GM23338 (cell line): Measurements from ENCODE around the gene ARFIP1. TPM values are rescaled to one million over a fixed set of nuclear protein-coding genes. Genes with fewer than 3 reads are reported as not detected.

Experiments used
- ATAC-seq: fragments of 200-7000 bp; cut with Tn5 transposase; 3 replicates; pipeline ENCODE4 v1.9.1; 2020
- DNase-seq: peaks from one replicate; pipeline ENCODE4 v3.0.0-alpha.2; 2015; ENCODE audit warnings: low spot score
- H2AFZ ChIP-seq: fragments of 200-600 bp; sonication (generic); 2 replicates; pipeline ENCODE4 v1.8.0; 2016; ENCODE audit warnings: antibody characterized with exemption, mild to moderate bottlenecking, moderate library complexity
- H3F3A ChIP-seq: fragments of 200-600 bp; sonication (generic); replicated peaks from 2 replicates; pipeline ENCODE4 v1.8.0; 2017; ENCODE audit warnings: antibody characterized with exemption, mixed run types, low read depth
- H3K27ac ChIP-seq: fragments of 200-600 bp; sonication (generic); 2 replicates; pipeline ENCODE4 v1.6.1; 2016; ENCODE audit warnings: low read depth
- H3K27me3 ChIP-seq: fragments of 200-600 bp; sonication (generic); 2 replicates; pipeline ENCODE4 v1.8.0; 2016; ENCODE audit warnings: mild to moderate bottlenecking, mixed run types, moderate library complexity; ENCODE audit not compliant: insufficient read depth
- H3K36me3 ChIP-seq: fragments of 200-600 bp; sonication (generic); 2 replicates; pipeline ENCODE4 v1.8.0; 2016; ENCODE audit warnings: mild to moderate bottlenecking; ENCODE audit not compliant: insufficient read depth
- H3K4me1 ChIP-seq: fragments of 200-600 bp; sonication (generic); 2 replicates; pipeline ENCODE4 v1.8.0; 2016; ENCODE audit warnings: mild to moderate bottlenecking, moderate library complexity; ENCODE audit not compliant: insufficient read depth
- H3K4me2 ChIP-seq: fragments of 200-600 bp; sonication (generic); 2 replicates; pipeline ENCODE4 v1.7.1; 2017; ENCODE audit warnings: mixed run types
- H3K4me3 ChIP-seq: fragments of 200-600 bp; sonication (generic); 2 replicates; pipeline ENCODE4 v1.6.1; 2016; ENCODE audit warnings: mixed run types
- H3K79me2 ChIP-seq: fragments of 200-600 bp; sonication (generic); replicated peaks from 2 replicates; pipeline ENCODE4 v1.8.0; 2017; ENCODE audit warnings: mild to moderate bottlenecking; ENCODE audit not compliant: insufficient read depth
- H3K9me2 ChIP-seq: fragments of 200-600 bp; sonication (generic); 2 replicates; pipeline ENCODE4 v1.8.0; 2017; ENCODE audit not compliant: insufficient read depth
- H4K20me1 ChIP-seq: fragments of 200-600 bp; sonication (generic); replicated peaks from 2 replicates; pipeline ENCODE4 v1.8.0; 2017; ENCODE audit warnings: mild to moderate bottlenecking; ENCODE audit not compliant: insufficient read depth
- H3K27ac Mint-ChIP-seq: 2 replicates; pipeline ENCODE4 v1.8.0; 2020; ENCODE audit warnings: inconsistent platforms, mild to moderate bottlenecking, moderate library complexity, mixed read lengths
- H3K27me3 Mint-ChIP-seq: 3 replicates; pipeline ENCODE4 v1.8.0; 2022; ENCODE audit warnings: low read depth, mild to moderate bottlenecking, moderate library complexity, mixed read lengths, inconsistent platforms; ENCODE audit not compliant: insufficient read depth, poor library complexity
- H3K36me3 Mint-ChIP-seq: 3 replicates; pipeline ENCODE4 v1.8.0; 2021; ENCODE audit warnings: low read depth, mild to moderate bottlenecking, inconsistent platforms, moderate library complexity, mixed read lengths
- H3K4me1 Mint-ChIP-seq: 3 replicates; pipeline ENCODE4 v1.8.0; 2020; ENCODE audit warnings: mild to moderate bottlenecking, inconsistent platforms, mixed read lengths
- H3K4me3 Mint-ChIP-seq: 3 replicates; pipeline ENCODE4 v1.8.0; 2021; ENCODE audit warnings: moderate library complexity, mild to moderate bottlenecking, inconsistent platforms, mixed read lengths
- H3K9me3 Mint-ChIP-seq: 3 replicates; pipeline ENCODE4 v1.8.0; 2020; ENCODE audit warnings: moderate library complexity, mild to moderate bottlenecking, inconsistent platforms, mixed read lengths
- CREB1 ChIP-seq: fragments of 250-450 bp; sonication (Bioruptor Pico); IDR thresholded peaks from 2 replicates; pipeline ENCODE4 v1.5.0; 2020; ENCODE audit warnings: low read depth, mild to moderate bottlenecking, moderate library complexity
- EZH2 ChIP-seq: fragments of 200-600 bp; sonication (generic); IDR thresholded peaks from one replicate; pipeline ENCODE4 v1.8.0; 2017; ENCODE audit warnings: antibody characterized with exemption, mild to moderate bottlenecking, low read depth; ENCODE audit not compliant: unreplicated experiment
- NANOG ChIP-seq: IDR thresholded peaks from 2 replicates; pipeline ENCODE4 v1.6.1; 2016; ENCODE audit warnings: antibody characterized with exemption, borderline replicate concordance
- ZNF331 ChIP-seq: fragments of 250-450 bp; sonication (Bioruptor Pico); IDR thresholded peaks from 2 replicates; pipeline ENCODE4 v1.5.0; 2020; ENCODE audit warnings: low read depth, mild to moderate bottlenecking, moderate library complexity
- polyA plus RNA-seq: library from polyadenylated mRNA; unstranded; fragments of >200 nt; fragmentation: Nextera tagmentation; extraction: Ambion mirVana; gene quantifications from 2 replicates; pipeline ENCODE4 v1.2.1, GENCODE V29; 2016
- total RNA-seq: library from RNA; depleted of rRNA; stranded (reverse); fragments of >200 nt; shearing (Covaris generic); gene quantifications from 2 replicates; pipeline ENCODE4 v1.2.3, GENCODE V29; 2014
- TF ChIP-seq, protein P1 (sequence below), 2 experiments: fragments of 200-600 bp in 1 of 2; sonication (generic) in 1 of 2; conservative IDR thresholded peaks; 2 replicates each; pipeline versions ENCODE4 v1.5.1 to v1.6.1; 2016 to 2017; ENCODE audit warnings: antibody characterized with exemption in 2 of 2, low read depth in 2 of 2, mild to moderate bottlenecking in 2 of 2, moderate library complexity in 1 of 2
- TF ChIP-seq, protein P2 (sequence below): IDR thresholded peaks from one replicate; pipeline ENCODE4 v1.6.1; 2018; ENCODE audit warnings: antibody characterized with exemption; ENCODE audit not compliant: unreplicated experiment
- TF ChIP-seq, protein P3 (sequence below): IDR thresholded peaks from 2 replicates; pipeline ENCODE4 v1.6.1; 2016; ENCODE audit warnings: antibody characterized with exemption

ARFIP1 gene
- total and polyA plus RNA-seq, 2 experiments from 2014 or later = 46.0 to 49.6 TPM

DNA sequence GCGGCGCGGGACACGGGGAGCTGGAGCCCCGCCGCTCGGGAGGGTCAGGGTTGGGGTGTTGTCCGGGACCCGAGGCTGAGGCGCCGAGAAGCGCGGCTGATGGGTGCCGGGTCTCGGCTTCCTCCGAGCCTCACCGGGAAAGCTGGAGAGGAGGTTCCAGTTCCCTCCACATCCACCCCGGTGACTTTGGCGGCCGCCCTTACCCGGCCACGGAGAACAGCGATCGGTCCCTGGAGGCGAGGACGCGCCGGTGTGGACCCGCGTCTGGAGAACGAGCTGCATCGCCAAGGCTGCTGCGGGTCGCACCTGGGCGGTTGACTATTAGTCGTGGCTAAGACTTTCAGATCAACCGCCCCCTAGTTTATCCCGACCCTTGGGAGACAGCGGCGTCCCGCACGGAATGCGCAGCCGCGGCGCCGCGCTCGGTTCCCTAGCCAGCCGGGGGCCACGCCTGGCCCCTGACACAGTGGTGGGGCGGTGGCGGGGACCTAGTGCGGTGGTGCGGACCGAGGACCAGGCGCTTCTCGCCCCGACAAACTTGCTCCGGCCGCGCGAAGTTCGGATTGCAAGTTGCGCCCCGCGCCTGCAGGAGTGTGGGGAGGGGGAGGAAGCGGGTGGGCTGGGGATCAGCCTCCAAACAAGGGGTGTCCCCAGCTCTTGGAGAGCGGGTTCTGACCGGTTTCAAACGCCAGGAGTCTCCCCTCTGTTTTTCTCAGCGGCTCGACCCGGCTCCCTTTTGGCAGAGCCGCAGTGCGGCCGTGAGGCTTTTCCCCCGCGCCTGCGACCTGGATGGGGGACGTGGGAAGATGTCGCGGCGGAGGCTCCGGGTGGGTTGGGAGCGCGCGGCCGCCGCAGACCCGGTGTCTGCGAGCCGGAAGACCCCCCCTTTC, 156.9 kb downstream of the ARFIP1 start:
- H3K4me2 ChIP-seq = peak overlapping the region; percentile 83
- ATAC-seq (peak; percentile 31), DNase-seq (peak; percentile 91)
- Mint-ChIP-seq H3K36me3 (peaks cover 11% of the 10 kb centered on the region; the same call in 1 of the 3 replicates), H3K4me3 (peak overlapping the region; percentile 93), H3K4me1 (peaks cover 42% of the 10 kb centered on the region), H3K27me3 (peaks cover 31% of the 10 kb centered on the region), H3K9me3 (no peaks in the 10 kb centered on the region), H3K27ac (no peak overlapping the region)
- TF ChIP-seq, protein P1, sequence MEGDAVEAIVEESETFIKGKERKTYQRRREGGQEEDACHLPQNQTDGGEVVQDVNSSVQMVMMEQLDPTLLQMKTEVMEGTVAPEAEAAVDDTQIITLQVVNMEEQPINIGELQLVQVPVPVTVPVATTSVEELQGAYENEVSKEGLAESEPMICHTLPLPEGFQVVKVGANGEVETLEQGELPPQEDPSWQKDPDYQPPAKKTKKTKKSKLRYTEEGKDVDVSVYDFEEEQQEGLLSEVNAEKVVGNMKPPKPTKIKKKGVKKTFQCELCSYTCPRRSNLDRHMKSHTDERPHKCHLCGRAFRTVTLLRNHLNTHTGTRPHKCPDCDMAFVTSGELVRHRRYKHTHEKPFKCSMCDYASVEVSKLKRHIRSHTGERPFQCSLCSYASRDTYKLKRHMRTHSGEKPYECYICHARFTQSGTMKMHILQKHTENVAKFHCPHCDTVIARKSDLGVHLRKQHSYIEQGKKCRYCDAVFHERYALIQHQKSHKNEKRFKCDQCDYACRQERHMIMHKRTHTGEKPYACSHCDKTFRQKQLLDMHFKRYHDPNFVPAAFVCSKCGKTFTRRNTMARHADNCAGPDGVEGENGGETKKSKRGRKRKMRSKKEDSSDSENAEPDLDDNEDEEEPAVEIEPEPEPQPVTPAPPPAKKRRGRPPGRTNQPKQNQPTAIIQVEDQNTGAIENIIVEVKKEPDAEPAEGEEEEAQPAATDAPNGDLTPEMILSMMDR (conservative IDR thresholded peaks at IDR 0.05; ENCODE audit: low read depth in 2 of 2) = peak in 1 of 2 experiments; percentile 19; a peak in 1 of 4 replicates
- TF ChIP-seq NANOG = no peak
- TF ChIP-seq, protein P2, sequence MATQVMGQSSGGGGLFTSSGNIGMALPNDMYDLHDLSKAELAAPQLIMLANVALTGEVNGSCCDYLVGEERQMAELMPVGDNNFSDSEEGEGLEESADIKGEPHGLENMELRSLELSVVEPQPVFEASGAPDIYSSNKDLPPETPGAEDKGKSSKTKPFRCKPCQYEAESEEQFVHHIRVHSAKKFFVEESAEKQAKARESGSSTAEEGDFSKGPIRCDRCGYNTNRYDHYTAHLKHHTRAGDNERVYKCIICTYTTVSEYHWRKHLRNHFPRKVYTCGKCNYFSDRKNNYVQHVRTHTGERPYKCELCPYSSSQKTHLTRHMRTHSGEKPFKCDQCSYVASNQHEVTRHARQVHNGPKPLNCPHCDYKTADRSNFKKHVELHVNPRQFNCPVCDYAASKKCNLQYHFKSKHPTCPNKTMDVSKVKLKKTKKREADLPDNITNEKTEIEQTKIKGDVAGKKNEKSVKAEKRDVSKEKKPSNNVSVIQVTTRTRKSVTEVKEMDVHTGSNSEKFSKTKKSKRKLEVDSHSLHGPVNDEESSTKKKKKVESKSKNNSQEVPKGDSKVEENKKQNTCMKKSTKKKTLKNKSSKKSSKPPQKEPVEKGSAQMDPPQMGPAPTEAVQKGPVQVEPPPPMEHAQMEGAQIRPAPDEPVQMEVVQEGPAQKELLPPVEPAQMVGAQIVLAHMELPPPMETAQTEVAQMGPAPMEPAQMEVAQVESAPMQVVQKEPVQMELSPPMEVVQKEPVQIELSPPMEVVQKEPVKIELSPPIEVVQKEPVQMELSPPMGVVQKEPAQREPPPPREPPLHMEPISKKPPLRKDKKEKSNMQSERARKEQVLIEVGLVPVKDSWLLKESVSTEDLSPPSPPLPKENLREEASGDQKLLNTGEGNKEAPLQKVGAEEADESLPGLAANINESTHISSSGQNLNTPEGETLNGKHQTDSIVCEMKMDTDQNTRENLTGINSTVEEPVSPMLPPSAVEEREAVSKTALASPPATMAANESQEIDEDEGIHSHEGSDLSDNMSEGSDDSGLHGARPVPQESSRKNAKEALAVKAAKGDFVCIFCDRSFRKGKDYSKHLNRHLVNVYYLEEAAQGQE = no peak
- peak overlapping the region; percentile 72 for H2AFZ ChIP-seq
- H3K4me3 ChIP-seq = peak overlapping the region; percentile 94
- peaks cover 25% of the 10 kb centered on the region for H4K20me1 ChIP-seq
- H3K36me3 ChIP-seq = no peaks in the 10 kb centered on the region
- peaks cover 25% of the 10 kb centered on the region for H3K27me3 ChIP-seq
- H3F3A ChIP-seq = peaks cover 8% of the 10 kb centered on the region; the same call in 1 of the 2 replicates
- peaks cover 22% of the 10 kb centered on the region for H3K4me1 ChIP-seq
- no peak overlapping the region for H3K27ac ChIP-seq
- H3K9me2 ChIP-seq = no peaks in the 10 kb centered on the region
- peaks cover 46% of the 10 kb centered on the region for H3K79me2 ChIP-seq

DNA sequence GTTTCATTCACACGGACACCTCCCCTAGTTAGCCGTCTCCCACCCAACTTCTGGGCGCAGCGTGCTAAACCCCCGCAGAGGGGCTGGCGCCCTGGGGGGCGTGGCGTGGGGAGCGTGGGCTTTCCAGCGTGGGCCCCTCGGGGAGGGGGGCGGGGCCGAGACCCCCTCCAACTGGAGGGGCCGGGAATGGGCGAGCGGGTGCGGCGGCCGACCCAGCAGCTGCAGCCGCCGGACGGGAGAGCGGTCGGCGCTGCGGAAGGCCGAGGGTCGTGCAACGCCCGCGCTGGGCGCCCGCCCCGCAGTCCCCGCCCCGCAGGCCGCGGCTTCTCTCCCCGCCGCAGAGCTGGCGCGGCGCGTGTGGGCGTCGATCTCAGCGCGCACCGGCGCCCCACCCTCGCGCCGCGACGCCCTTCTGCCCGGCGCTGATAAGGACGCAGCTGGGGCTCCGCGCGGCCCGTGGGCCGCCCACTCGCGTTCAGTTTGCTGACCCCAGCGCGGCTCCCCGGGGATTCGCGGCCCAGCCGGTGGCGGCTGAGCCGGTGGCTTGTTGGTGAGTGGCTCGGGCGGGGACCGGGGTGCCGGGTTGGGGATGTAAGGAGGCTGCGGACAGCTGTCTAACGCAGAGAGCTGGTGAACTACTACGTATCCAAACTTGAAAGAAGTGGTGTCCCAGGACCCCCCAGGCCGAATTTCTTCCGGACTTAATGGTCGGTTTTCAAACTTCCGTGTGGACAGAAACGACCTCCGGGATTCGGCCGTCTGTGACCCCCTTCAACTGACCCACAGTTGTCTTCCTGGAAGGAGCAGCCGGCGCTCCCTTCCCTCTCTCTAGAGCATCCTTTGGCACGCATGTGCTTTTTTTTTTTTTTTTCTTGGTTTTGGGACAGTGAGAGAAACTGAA, 157.8 kb downstream of the ARFIP1 start:
- peaks cover 11% of the 10 kb centered on the region; the same call in 2 of the 3 replicates for H3K36me3 Mint-ChIP-seq
- peak overlapping the region; percentile 93 for H3K4me3 Mint-ChIP-seq
- H3K9me3 Mint-ChIP-seq = no peaks in the 10 kb centered on the region
- Histone ChIP-seq H3K4me3 (peak overlapping the region; percentile 94), H2AFZ (no peak overlapping the region), H3K4me2 (peak overlapping the region; percentile 83), H3K27ac (no peak overlapping the region), H3K79me2 (peaks cover 55% of the 10 kb centered on the region), H3K36me3 (no peaks in the 10 kb centered on the region), H3K4me1 (peaks cover 25% of the 10 kb centered on the region), H3F3A (peaks cover 8% of the 10 kb centered on the region; the same call in 1 of the 2 replicates), H4K20me1 (peaks cover 25% of the 10 kb centered on the region), H3K9me2 (no peaks in the 10 kb centered on the region), H3K27me3 (peaks cover 25% of the 10 kb centered on the region)
- peaks cover 30% of the 10 kb centered on the region for H3K27me3 Mint-ChIP-seq
- ATAC-seq = peak; percentile 8
- DNase-seq = peak; percentile 43
- H3K4me1 Mint-ChIP-seq = peaks cover 43% of the 10 kb centered on the region
- TF ChIP-seq EZH2 (no peak), CREB1 (CRISPR knock-in tag) (no peak), NANOG (no peak), ZNF331 (no peak)
- TF ChIP-seq, protein P3, sequence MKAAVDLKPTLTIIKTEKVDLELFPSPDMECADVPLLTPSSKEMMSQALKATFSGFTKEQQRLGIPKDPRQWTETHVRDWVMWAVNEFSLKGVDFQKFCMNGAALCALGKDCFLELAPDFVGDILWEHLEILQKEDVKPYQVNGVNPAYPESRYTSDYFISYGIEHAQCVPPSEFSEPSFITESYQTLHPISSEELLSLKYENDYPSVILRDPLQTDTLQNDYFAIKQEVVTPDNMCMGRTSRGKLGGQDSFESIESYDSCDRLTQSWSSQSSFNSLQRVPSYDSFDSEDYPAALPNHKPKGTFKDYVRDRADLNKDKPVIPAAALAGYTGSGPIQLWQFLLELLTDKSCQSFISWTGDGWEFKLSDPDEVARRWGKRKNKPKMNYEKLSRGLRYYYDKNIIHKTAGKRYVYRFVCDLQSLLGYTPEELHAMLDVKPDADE = no peak
- H3K27ac Mint-ChIP-seq = no peak overlapping the region
